HCT116 (cell line): ENCODE results near the gene EPB41L5. TPM values are rescaled to one million over a fixed set of nuclear protein-coding genes. Genes with fewer than 3 reads are reported as not detected.

Experiments
- ATAC-seq: fragments of 200-7000 bp; cut with Tn5 transposase; 2 replicates; pipeline ENCODE4 v1.9.1; 2020; ENCODE audit warnings: mild to moderate bottlenecking, moderate library complexity
- BruUV-seq: library from RNA; stranded (reverse); fragments of 400-500 nt; replicated peaks from 2 replicates; lab custom pipeline; 2021; lab: Mats Ljungman, UMichigan
- CTCF ChIA-PET: fragments of 300-600 bp; sonication (Branson Sonifier 250); formaldehyde crosslinking; loops from one replicate; lab custom pipeline; 2021; ENCODE audit warnings: antibody characterized with exemption; lab: Charles Lee
- POLR2A ChIA-PET: fragments of 300-600, 350-600 bp; sonication (Branson Sonifier 250); formaldehyde crosslinking; loops from one replicate; lab custom pipeline; 2021; ENCODE audit warnings: antibody characterized with exemption; lab: Charles Lee
- RAD21 ChIA-PET, 2 experiments: fragments of 300-600 bp; sonication (Branson Sonifier 250); formaldehyde crosslinking; loops; one replicate each; lab custom pipeline; 2023; ENCODE audit warnings: low total read pairs in 2 of 2; ENCODE audit not compliant: uncharacterized antibody in 2 of 2, unreplicated experiment in 2 of 2, low non-redundant PET in 1 of 2; lab: Charles Lee
- DNase-seq: peaks from one replicate; pipeline ENCODE4 v3.0.0-alpha.2; 2010; ENCODE audit warnings: low read depth, low spot score
- H2AFZ ChIP-seq: fragments of 200-600 bp; shearing (Covaris generic), sonication (generic); 2 replicates; pipeline ENCODE4 v1.6.1; 2017; ENCODE audit warnings: low read depth, mixed run types, mixed read lengths, antibody characterized with exemption, low read length; ENCODE audit not compliant: poor library complexity, severe bottlenecking
- H3K27ac ChIP-seq: 2 replicates; pipeline ENCODE4 v1.5.1; 2012; ENCODE audit warnings: low read depth, low read length
- H3K27me3 ChIP-seq: fragments of 200-600 bp; sonication (generic); 2 replicates; pipeline ENCODE4 v1.6.1; 2016; ENCODE audit warnings: mixed run types, low read length, mixed read lengths; ENCODE audit not compliant: insufficient read depth
- H3K36me3 ChIP-seq, 2 experiments: fragments of 200-500 bp in 1 of 2; fragments of 200-600 bp in 1 of 2; sonication (Bioruptor generic) in 1 of 2; sonication (generic) in 1 of 2; 2 replicates each; pipeline versions ENCODE4 v1.5.1 to v1.6.1; 2014 to 2016; ENCODE audit warnings: low read length in 2 of 2, inconsistent platforms in 1 of 2, mixed read lengths in 1 of 2, mixed run types in 1 of 2; ENCODE audit not compliant: insufficient read depth in 2 of 2, control insufficient read depth in 1 of 2
- H3K4me1 ChIP-seq, 2 experiments: fragments of 200-600 bp in 1 of 2; sonication (generic) in 1 of 2; 2 replicates each; pipeline versions ENCODE4 v1.5.1 to v1.6.1; 2012 to 2017; ENCODE audit warnings: low read length in 2 of 2, inconsistent platforms in 1 of 2, mild to moderate bottlenecking in 1 of 2, mixed read lengths in 1 of 2, mixed run types in 1 of 2, moderate library complexity in 1 of 2; ENCODE audit not compliant: insufficient read depth in 2 of 2, control insufficient read depth in 1 of 2
- H3K4me2 ChIP-seq: fragments of 200-600 bp; sonication (generic); 2 replicates; pipeline ENCODE4 v1.6.1; 2017; ENCODE audit warnings: mixed run types, low read length, mixed read lengths
- H3K4me3 ChIP-seq, 2 experiments: fragments of 200-600 bp in 1 of 2; sonication (generic) in 1 of 2; replicated peaks in 1 of 2; 2 replicates each; pipeline ENCODE4 v1.5.1; 2011 to 2016; ENCODE audit warnings: low read length in 2 of 2, control low read depth in 1 of 2, low read depth in 1 of 2, mild to moderate bottlenecking in 1 of 2, mixed read lengths in 1 of 2, mixed run types in 1 of 2
- H3K79me2 ChIP-seq: fragments of 200-600 bp; sonication (generic); 2 replicates; pipeline ENCODE4 v1.6.1; 2017; ENCODE audit warnings: mild to moderate bottlenecking, mixed run types, low read length, moderate library complexity, mixed read lengths; ENCODE audit not compliant: insufficient read depth
- H3K9ac ChIP-seq: fragments of 200-600 bp; sonication (generic); 2 replicates; pipeline ENCODE4 v1.6.1; 2016; ENCODE audit warnings: low read length, mixed read lengths
- H3K9me2 ChIP-seq: fragments of 200-600 bp; sonication (generic), shearing (Covaris generic); 2 replicates; pipeline ENCODE4 v1.6.1; 2017; ENCODE audit warnings: mixed run types, mild to moderate bottlenecking, moderate library complexity; ENCODE audit not compliant: insufficient read depth
- H3K9me3 ChIP-seq, 2 experiments: fragments of 200-500 bp in 1 of 2; fragments of 200-600 bp in 1 of 2; sonication (Bioruptor generic) in 1 of 2; sonication (generic) in 1 of 2; 2 replicates each; pipeline ENCODE4 v1.6.1; 2014 to 2017; ENCODE audit warnings: low read length in 2 of 2, mixed read lengths in 2 of 2, inconsistent platforms in 1 of 2, low read depth in 1 of 2, mild to moderate bottlenecking in 1 of 2, mixed run types in 1 of 2, moderate library complexity in 1 of 2; ENCODE audit not compliant: control insufficient read depth in 1 of 2, insufficient read depth in 1 of 2
- H4K20me1 ChIP-seq: fragments of 200-600 bp; sonication (generic), shearing (Covaris generic); 2 replicates; pipeline ENCODE4 v1.6.1; 2017; ENCODE audit warnings: mixed run types, mild to moderate bottlenecking, moderate library complexity; ENCODE audit not compliant: insufficient read depth
- ATF3 ChIP-seq: IDR thresholded peaks from 2 replicates; pipeline ENCODE4 v1.6.1; 2012
- CBX3 ChIP-seq: IDR thresholded peaks from 2 replicates; pipeline ENCODE4 v1.6.1; 2012; ENCODE audit warnings: low read depth
- CTCF ChIP-seq, 3 experiments: fragments of 200-600 bp in 1 of 3; sonication (generic) in 1 of 3; IDR thresholded peaks in 2 of 3; conservative IDR thresholded peaks in 1 of 3; 2 replicates each; pipeline ENCODE4 v1.5.1; 2012 to 2017; ENCODE audit warnings: low read depth in 2 of 3, low read length in 2 of 3, antibody characterized with exemption in 1 of 3, borderline replicate concordance in 1 of 3, control low read depth in 1 of 3, mild to moderate bottlenecking in 1 of 3, mixed read lengths in 1 of 3, mixed run types in 1 of 3, moderate library complexity in 1 of 3; ENCODE audit not compliant: insufficient read depth in 1 of 3
- EGR1 ChIP-seq: IDR thresholded peaks from 2 replicates; pipeline ENCODE4 v1.6.1; 2012; ENCODE audit warnings: low read depth
- ELF1 ChIP-seq: IDR thresholded peaks from 2 replicates; pipeline ENCODE4 v1.6.1; 2012; ENCODE audit warnings: low read depth, borderline replicate concordance
- EZH2 ChIP-seq: fragments of 200-600 bp; sonication (generic); IDR thresholded peaks from 2 replicates; pipeline ENCODE4 v1.6.1; 2017; ENCODE audit warnings: antibody characterized with exemption, mixed run types
- EZH2phosphoT487 ChIP-seq: fragments of 200-600 bp; IDR thresholded peaks from 2 replicates; pipeline ENCODE4 v1.6.1; 2018; ENCODE audit warnings: antibody characterized with exemption, borderline replicate concordance
- FOSL1 ChIP-seq: IDR thresholded peaks from 2 replicates; pipeline ENCODE4 v1.6.1; 2012; ENCODE audit warnings: low read depth
- JUND ChIP-seq: IDR thresholded peaks from 2 replicates; pipeline ENCODE4 v1.6.1; 2012
- MAX ChIP-seq: IDR thresholded peaks from 2 replicates; pipeline ENCODE4 v1.6.1; 2012
- POLR2A ChIP-seq: IDR thresholded peaks from 2 replicates; pipeline ENCODE4 v1.7.0; 2011; ENCODE audit warnings: borderline replicate concordance; ENCODE audit not compliant: insufficient read depth, insufficient read length; ENCODE audit errors: extremely low read depth
- POLR2AphosphoS5 ChIP-seq: IDR thresholded peaks from 2 replicates; pipeline ENCODE4 v1.6.1; 2011; ENCODE audit warnings: mild to moderate bottlenecking, low read depth, low read length, moderate library complexity
- RAD21 ChIP-seq: IDR thresholded peaks from 2 replicates; pipeline ENCODE4 v1.6.1; 2012; ENCODE audit warnings: low read depth, mild to moderate bottlenecking
- SP1 ChIP-seq: IDR thresholded peaks from 2 replicates; pipeline ENCODE4 v1.6.1; 2012; ENCODE audit warnings: low read depth
- SRF ChIP-seq: IDR thresholded peaks from 2 replicates; pipeline ENCODE4 v1.6.1; 2012; ENCODE audit warnings: low read depth
- TCF7L2 ChIP-seq: IDR thresholded peaks from 2 replicates; pipeline ENCODE4 v1.7.0; 2011; ENCODE audit warnings: borderline replicate concordance, inconsistent platforms; ENCODE audit not compliant: insufficient read depth, insufficient read length; ENCODE audit errors: extremely low read depth
- YY1 ChIP-seq: IDR thresholded peaks from 2 replicates; pipeline ENCODE4 v1.6.1; 2011; ENCODE audit warnings: low read length, low read depth, moderate library complexity, mild to moderate bottlenecking; ENCODE audit not compliant: insufficient replicate concordance; ENCODE audit errors: extremely low read depth
- ZBTB33 ChIP-seq: IDR thresholded peaks from 2 replicates; pipeline ENCODE4 v1.6.1; 2011; ENCODE audit warnings: mild to moderate bottlenecking, low read length, moderate library complexity; ENCODE audit not compliant: insufficient replicate concordance; ENCODE audit errors: extremely low read depth
- ZNF274 ChIP-seq: fragments of 200-500 bp; sonication (Bioruptor generic); IDR thresholded peaks from 2 replicates; pipeline ENCODE4 v1.6.1; 2014; ENCODE audit warnings: mild to moderate bottlenecking, low read depth, low read length, inconsistent platforms
- intact Hi-C: fragments of 100-400 bp; cut with micrococcal nuclease; formaldehyde crosslinking; loops from 2 replicates; pipeline ENCODE4 v1.10.0; 2022
- total RNA-seq: library from RNA; stranded (reverse); gene quantifications from one replicate; pipeline ENCODE4 v1.2.1, GENCODE V29; 2021; ENCODE audit not compliant: unreplicated experiment

EPB41L5 gene
- total RNA-seq, 1 experiment from 2014 or later: 14.7 TPM

- no peaks in the 10 kb centered on the region for H3K9me3 ChIP-seq
- CTCF ChIA-PET: interaction anchor here (1.2 to 2.3 kb wide), 4 partner anchors 9 to 443 kb away, joined by 4 to 17 read pairs (median 10); no protein-coding TSS in a partner anchor
- TF ChIP-seq MAX (no peak), POLR2AphosphoS5 (no peak), SP1 (no peak), ELF1 (no peak), ZNF274 (no peak), POLR2A (no peak), EZH2phosphoT487 (no peak), EZH2 (no peak), TCF7L2 (no peak), FOSL1 (no peak), RAD21 (no peak), ATF3 (no peak), ZBTB33 (no peak), JUND (no peak), SRF (no peak), CBX3 (no peak), CTCF (IDR thresholded peaks at IDR 0.05 in 2 of 3, conservative IDR thresholded peaks at IDR 0.05 in 1 of 3; ENCODE audit: borderline replicate concordance in 1 of 3, insufficient read depth in 1 of 3, low read depth in 2 of 3, low read length in 2 of 3) (no peak), YY1 (no peak), EGR1 (no peak)
- TF ChIP-seq, all 23 proteins: peak for 0
- ChIA-PET RAD21 (interaction anchor here in 1 of 2 experiments (0.7 kb wide), 1 partner anchor 402 kb away, joined by 3 read pairs; no protein-coding TSS in a partner anchor), POLR2A (no interaction called here)
- H3K9ac ChIP-seq: no peak overlapping the region
- DNase-seq (no peak), ATAC-seq (no peak)
- H3K4me3 ChIP-seq: no peak overlapping the region
- H3K9me2 ChIP-seq: no peaks in the 10 kb centered on the region
- no peaks in the 10 kb centered on the region for H3K36me3 ChIP-seq
- peaks cover 0 to 6% of the 10 kb centered on the region in 2 experiments; a peak in 1 of 4 replicates for H3K4me1 ChIP-seq
- no peaks in the 10 kb centered on the region for H3K79me2 ChIP-seq
- H4K20me1 ChIP-seq: no peaks in the 10 kb centered on the region
- H3K27me3 ChIP-seq: no peaks in the 10 kb centered on the region
- no TSS peak for BruUV-seq
- no peak overlapping the region for H2AFZ ChIP-seq
- intact Hi-C loops: no loop called here
- H3K27ac ChIP-seq: no peak overlapping the region
- no peak overlapping the region for H3K4me2 ChIP-seq
Measured at GRCh38 chr2:120110507-120110906, 97.6 kb downstream of the EPB41L5 start.
